GM21786 (cell line): ENCODE results near the gene GTPBP2.
"Not testable (repeated sequence)": the region's sequence is repeated elsewhere in the genome, so short reads cannot be mapped to it uniquely, and the experiment has no call there.

Experiments used
- ATAC-seq: cut with Tn5 transposase; IDR thresholded peaks from one replicate; pipeline ENCODE4 v1.9.1; 2021; ENCODE audit not compliant: unreplicated experiment

GTPBP2 gene

GRCh38 chr6:43662948-43663347 lies 33.9 kb upstream of the GTPBP2 start:
- ATAC-seq, result not testable (repeated sequence)

GRCh38 chr6:43658161-43658560 lies 29.1 kb upstream of the GTPBP2 start:
- ATAC-seq, result no peak

GRCh38 chr6:43657221-43657802 lies 28.2 kb upstream of the GTPBP2 start:
- ATAC-seq, result no peak

DNA sequence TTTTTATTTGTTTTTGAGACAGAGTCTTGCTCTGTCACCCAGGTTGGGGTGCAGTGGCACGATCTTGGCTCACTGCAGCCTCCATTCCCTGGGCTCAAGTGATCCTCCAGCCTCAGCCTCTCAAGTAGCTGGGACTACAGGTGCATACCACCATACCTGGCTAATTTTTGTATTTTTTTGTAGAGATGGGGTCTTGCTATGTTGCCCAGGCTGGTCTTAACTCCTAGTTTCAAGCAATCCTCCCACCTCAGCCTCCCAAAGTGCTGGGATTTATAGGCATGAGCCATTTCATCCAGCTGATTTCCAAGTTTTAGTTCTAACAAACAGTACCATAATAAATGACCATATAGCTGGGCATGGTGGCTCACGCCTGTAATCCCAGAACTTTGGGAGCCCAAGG lies 23.8 kb upstream of the GTPBP2 start:
- ATAC-seq, result not testable (repeated sequence)

GRCh38 chr6:43648248-43648647 lies 19.2 kb upstream of the GTPBP2 start:
- ATAC-seq, result no peak

DNA sequence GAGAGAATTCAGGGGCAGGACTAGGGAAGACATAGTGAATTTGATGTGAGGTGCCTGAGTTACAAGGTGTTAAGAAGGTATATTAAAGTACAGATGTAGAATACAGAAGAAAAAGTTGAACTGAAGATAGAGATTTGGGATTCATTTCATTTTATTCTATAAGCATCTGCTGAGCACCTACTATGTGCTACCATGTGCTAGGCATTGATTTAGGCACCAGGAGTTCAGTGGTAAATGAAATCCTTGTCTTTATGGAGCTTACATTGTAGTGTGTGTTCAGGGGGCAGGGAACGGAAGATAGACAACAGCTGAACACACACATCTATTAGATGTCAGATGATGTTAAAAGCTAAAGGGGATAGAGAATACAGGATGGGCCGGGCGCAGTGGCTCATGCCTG lies 18.5 kb upstream of the GTPBP2 start:
- no peak for ATAC-seq

- no peak for ATAC-seq
These were observed 16.5 kb upstream of the GTPBP2 start for GRCh38 chr6:43645613-43645964.

DNA sequence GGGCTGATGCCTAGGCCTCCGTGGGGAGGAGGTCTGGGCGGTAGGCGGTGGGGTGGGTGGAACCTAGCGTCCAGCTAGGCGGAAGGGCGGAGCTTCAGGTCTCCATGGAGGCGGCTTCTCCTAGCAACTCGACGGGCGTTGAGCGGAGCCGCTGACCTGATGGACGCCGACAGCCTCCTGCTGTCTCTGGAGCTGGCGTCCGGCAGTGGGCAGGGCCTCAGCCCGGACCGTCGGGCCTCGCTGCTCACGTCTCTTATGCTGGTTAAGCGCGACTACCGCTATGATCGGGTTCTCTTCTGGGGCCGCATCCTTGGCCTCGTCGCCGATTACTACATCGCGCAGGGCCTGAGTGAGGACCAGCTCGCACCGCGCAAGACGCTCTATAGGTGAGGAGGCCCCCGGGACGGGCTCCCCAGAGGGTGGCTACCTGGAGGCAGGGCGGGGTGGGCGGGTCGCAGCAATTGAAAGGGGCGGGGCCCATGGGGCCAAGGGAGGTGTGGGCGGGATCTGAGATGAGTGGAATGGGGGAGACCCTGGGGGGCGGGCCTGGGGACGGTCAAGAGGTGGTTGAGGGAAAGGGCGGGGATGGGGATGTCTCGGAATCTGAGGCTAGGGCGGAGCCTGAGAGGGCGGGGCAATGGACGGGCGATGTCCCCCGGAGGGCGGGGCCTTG lies 16.0 kb upstream of the GTPBP2 start, which contains the start of gene RSPH9:
RSPH9 (plus strand) TSS at position 97 of the 673 bp plus-strand sequence; CDS start at position 160, 63 bp downstream.
- ATAC-seq, result peak; percentile 55

- no peak for ATAC-seq
These were observed 11.1 kb upstream of the GTPBP2 start for GRCh38 chr6:43639984-43640800.

DNA sequence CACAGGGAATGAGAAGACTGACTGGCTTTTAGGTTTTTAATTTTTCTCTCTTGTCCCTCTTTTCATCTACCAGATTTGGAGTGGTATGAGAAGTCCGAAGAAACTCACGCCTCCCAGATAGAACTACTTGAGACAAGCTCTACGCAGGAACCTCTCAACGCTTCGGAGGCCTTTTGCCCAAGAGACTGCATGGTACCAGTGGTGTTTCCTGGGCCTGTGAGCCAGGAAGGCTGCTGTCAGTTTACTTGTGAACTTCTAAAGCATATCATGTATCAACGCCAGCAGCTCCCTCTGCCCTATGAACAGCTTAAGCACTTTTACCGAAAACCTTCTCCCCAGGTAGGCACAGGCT lies 7.2 kb upstream of the GTPBP2 start:
- ATAC-seq, result no peak

GRCh38 chr6:43635387-43636307 lies 6.6 kb upstream of the GTPBP2 start, which contains the start of gene MAD2L1BP:
Gene MAD2L1BP (plus strand): TSS chr6:43635840. CDS start chr6:43635876, 36 bp downstream.
- peak; percentile 81 for ATAC-seq

DNA sequence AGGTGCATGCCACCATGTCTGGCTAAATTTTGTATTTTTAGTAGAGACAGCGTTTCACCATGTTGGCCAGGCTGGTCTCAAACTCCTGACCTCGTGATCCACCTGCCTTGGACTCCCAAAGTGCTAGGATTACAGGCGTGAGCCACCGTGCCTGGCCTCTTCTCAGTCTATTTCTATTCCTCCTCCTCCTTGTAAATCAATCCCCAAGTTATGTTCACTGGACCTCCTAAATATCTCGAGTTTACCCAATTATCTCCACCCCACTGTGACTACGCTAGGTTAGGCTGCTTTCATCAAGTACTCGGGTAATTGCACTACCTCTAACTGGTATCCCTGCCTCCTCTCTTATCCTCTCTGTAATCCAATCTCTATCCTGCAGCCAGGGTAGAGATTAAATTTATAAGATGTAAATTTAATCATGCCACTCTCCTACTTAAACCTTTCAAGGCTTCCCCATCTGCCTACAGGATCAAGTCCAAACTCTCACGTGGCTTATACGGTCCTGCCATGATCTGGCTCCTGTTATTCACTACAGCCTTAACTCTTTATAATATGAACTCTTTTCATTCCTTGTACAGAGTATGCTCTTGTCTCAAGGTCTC lies 5.7 kb upstream of the GTPBP2 start:
- ATAC-seq, result no peak

DNA sequence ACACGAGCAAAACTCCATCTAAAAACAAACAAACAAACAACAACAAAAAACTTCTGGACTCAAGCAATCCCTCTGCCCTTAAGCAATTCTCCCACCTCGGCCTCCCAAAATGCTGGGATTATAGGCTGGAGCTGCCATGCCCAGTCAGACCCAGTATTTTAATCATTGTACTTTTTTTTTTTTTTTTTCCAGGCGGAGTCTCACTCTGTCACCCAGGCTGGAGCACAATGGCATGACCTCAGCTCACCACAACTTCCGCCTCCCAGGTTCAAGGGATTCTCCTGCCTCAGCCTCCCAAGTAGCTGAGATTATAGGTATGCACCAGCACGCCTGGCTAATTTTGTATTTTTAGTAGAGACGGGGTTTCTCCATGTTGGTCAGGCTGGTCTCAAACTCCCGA lies 3.9 kb upstream of the GTPBP2 start:
- not testable (repeated sequence) for ATAC-seq

- ATAC-seq, result no peak
These were observed 2.0 kb upstream of the GTPBP2 start for GRCh38 chr6:43630980-43631619.

- peak; percentile 65 for ATAC-seq
These were observed 639 bp upstream of the GTPBP2 start for GRCh38 chr6:43629505-43630300.

GRCh38 chr6:43628393-43629103 lies 516 bp downstream of the GTPBP2 start:
- ATAC-seq, result no peak

DNA sequence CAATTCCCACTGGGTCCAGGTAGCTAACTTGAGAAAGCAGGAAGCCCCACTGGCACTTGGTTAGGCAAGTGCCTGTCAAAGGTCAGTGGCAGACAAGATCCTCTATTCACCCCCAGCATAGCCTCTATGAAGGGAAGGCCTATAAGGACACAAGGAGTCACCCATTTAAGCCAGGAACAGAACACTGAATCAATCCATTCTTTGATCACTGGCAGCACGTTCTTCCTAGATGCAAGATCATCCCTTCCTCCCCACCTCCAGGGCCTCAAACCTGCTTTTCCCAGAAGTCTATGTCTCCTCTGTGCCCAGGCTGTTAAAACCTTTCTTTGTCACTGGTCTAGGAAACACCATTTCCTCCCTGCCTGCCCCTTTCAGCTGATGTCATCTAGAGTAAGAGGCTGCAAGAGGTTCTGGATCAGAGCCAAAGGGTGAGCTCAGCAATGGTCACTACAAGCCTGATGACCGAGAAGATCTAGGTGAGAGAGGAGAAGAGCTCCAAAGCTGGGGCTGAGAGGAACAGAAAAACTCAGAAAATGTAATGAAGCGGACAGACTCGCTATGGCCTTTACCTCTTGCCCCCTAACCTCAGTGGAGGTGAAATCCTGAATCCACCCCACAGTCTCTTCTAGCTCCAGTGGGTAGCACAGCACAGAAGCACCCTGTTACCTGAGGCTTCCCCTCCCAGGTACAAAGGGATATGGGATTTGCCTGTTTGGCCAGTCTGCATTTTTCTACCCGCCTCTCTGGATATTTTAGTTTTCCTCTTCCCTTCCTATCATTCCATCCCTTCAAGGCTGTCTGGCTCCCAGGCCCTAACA lies 1.8 kb downstream of the GTPBP2 start:
- no peak for ATAC-seq
